HG03066 (cell line): ENCODE data around the gene AGPAT1.
"Not testable (repeated sequence)": the region's sequence is repeated elsewhere in the genome, so short reads cannot be mapped to it uniquely, and the experiment has no call there.

Experiments used
- ATAC-seq: cut with Tn5 transposase; IDR thresholded peaks from one replicate; pipeline ENCODE4 v1.9.1; 2021; ENCODE audit warnings: low read depth; ENCODE audit not compliant: unreplicated experiment

The AGPAT1 gene

GRCh38 chr6:32187725-32188380, 12.0 kb upstream of the AGPAT1 start:
- ATAC-seq: not testable (repeated sequence)

GRCh38 chr6:32187009-32187709, 11.3 kb upstream of the AGPAT1 start:
- no peak for ATAC-seq

GRCh38 chr6:32186151-32186840, 10.4 kb upstream of the AGPAT1 start:
- not testable (repeated sequence) for ATAC-seq

- ATAC-seq: not testable (repeated sequence)
These were observed 9.8 kb upstream of the AGPAT1 start for GRCh38 chr6:32185681-32186131.

GRCh38 chr6:32184084-32184640, 8.3 kb upstream of the AGPAT1 start, which contains the start of gene AGER:
Gene AGER, minus strand, starts transcription at chr6:32184253. Its CDS starts 31 bp downstream, at chr6:32184222.
- no peak for ATAC-seq

- no peak for ATAC-seq
These were observed 7.7 kb upstream of the AGPAT1 start for GRCh38 chr6:32183483-32184083.

GRCh38 chr6:32183030-32183429, 7.1 kb upstream of the AGPAT1 start:
- no peak for ATAC-seq

- ATAC-seq: no peak
These were observed 6.7 kb upstream of the AGPAT1 start for GRCh38 chr6:32182555-32182981.

- no peak for ATAC-seq
These were observed 6.1 kb upstream of the AGPAT1 start for GRCh38 chr6:32181915-32182529.

- ATAC-seq: no peak
These were observed 5.3 kb upstream of the AGPAT1 start for GRCh38 chr6:32181148-32181702.

GRCh38 chr6:32179766-32180405, 4.0 kb upstream of the AGPAT1 start:
- no peak for ATAC-seq

- ATAC-seq: no peak
These were observed 2.9 kb upstream of the AGPAT1 start for GRCh38 chr6:32178547-32179440.

- peak; percentile 81 for ATAC-seq
These were observed 2.1 kb upstream of the AGPAT1 start, which contains the start of gene RNF5 for GRCh38 chr6:32177788-32178546. Gene RNF5, plus strand, starts transcription at chr6:32178405. Its CDS starts 107 bp downstream, at chr6:32178512.

- ATAC-seq: no peak
These were observed 1.4 kb upstream of the AGPAT1 start for GRCh38 chr6:32177183-32177787.

- no peak for ATAC-seq
These were observed 745 bp upstream of the AGPAT1 start for GRCh38 chr6:32176476-32177182.

GRCh38 chr6:32175322-32175710, 568 bp downstream of the AGPAT1 start:
- no peak for ATAC-seq

- no peak for ATAC-seq
These were observed 1.5 kb downstream of the AGPAT1 start for GRCh38 chr6:32174416-32174815.
